NT2/D1 (cell line): Measurements from ENCODE around the gene TCN2.
"Not testable (repeated sequence)": the region's sequence is repeated elsewhere in the genome, so short reads cannot be mapped to it uniquely, and the experiment has no call there.

Experiments
- YY1 ChIP-seq: IDR thresholded peaks from 2 replicates; pipeline ENCODE4 v1.6.1; 2011; ENCODE audit not compliant: insufficient read length, insufficient read depth
- ZNF274 ChIP-seq: IDR thresholded peaks from 2 replicates; pipeline ENCODE4 v1.6.1; 2011; ENCODE audit warnings: mild to moderate bottlenecking, low read depth, low read length

- not testable (repeated sequence) for TF ChIP-seq YY1, ZNF274
Observed at GRCh38 chr22:30631469-30631868, 24.5 kb downstream of the TCN2 start.
